22Rv1 (cell line): Measurements from ENCODE around the gene ATF3.
A peak's percentile ranks its signal among the peaks of the same experiment; 100 is the strongest.

Experiments
- H3K27ac ChIP-seq: fragments of 450-650 bp; 2 replicates; pipeline ENCODE4 v1.5.1; 2017
- CTCF ChIP-seq: fragments of 450-650 bp; IDR thresholded peaks from 2 replicates; pipeline ENCODE4 v1.5.1; 2017; ENCODE audit warnings: mild to moderate bottlenecking
- ZFX ChIP-seq: fragments of 450-650 bp; IDR thresholded peaks from 2 replicates; pipeline ENCODE4 v1.6.1; 2017; ENCODE audit warnings: antibody characterized with exemption, borderline replicate concordance

Gene ATF3

GRCh38 chr1:212629450-212630157 is 21.0 kb downstream of the ATF3 start:
- no peak overlapping the region for H3K27ac ChIP-seq
- no peak for TF ChIP-seq CTCF
- no peak for TF ChIP-seq ZFX

- no peak overlapping the region for H3K27ac ChIP-seq
- TF ChIP-seq ZFX: no peak
- peak; percentile 93 for TF ChIP-seq CTCF
Measured at GRCh38 chr1:212630158-212630900, 21.8 kb downstream of the ATF3 start.

GRCh38 chr1:212633161-212633560 is 24.6 kb downstream of the ATF3 start:
- no peak for TF ChIP-seq ZFX
- no peak for TF ChIP-seq CTCF
- no peak overlapping the region; the same call in 1 of the 2 replicates for H3K27ac ChIP-seq

- TF ChIP-seq CTCF (no peak), ZFX (no peak)
Measured at GRCh38 chr1:212634252-212634651, 25.7 kb downstream of the ATF3 start.

GRCh38 chr1:212635141-212635631 is 26.6 kb downstream of the ATF3 start:
- TF ChIP-seq CTCF: no peak
- TF ChIP-seq ZFX: no peak
- no peak overlapping the region for H3K27ac ChIP-seq

More at GRCh38 chr1:212634252-212634651, 25.7 kb downstream of the ATF3 start:
- no peak overlapping the region for H3K27ac ChIP-seq

DNA sequence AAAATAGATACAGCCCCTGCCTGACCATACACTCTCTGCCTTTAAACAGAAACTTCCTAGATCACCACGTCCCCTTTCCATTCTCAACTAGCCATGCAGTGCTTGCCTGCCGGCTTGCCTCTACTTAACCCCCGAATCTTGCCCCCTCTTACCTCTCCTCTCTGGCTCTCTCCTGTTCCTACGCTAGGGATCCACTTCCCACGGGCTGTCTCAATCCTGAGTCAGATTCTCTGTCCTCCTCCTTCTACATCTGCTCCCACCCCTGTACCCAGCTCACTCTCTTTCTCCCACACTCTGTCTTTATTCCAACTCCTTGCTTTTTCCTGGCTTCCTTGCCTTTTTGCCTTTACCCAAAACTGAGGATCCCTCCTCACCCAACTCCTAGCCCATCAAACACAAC is 29.3 kb downstream of the ATF3 start:
- TF ChIP-seq ZFX: no peak
- TF ChIP-seq CTCF: no peak
- no peak overlapping the region for H3K27ac ChIP-seq
